HL-60 (cell line): ENCODE measurements around the gene KCNQ1.

ENCODE experiments used
- CTCF ChIP-seq: IDR thresholded peaks from one replicate; pipeline ENCODE4 v1.5.1; 2011; ENCODE audit warnings: low read length, control low read depth, inconsistent platforms; ENCODE audit not compliant: insufficient read depth
- POLR2AphosphoS5 ChIP-seq: IDR thresholded peaks from 2 replicates; pipeline ENCODE4 v1.6.1; 2012; ENCODE audit warnings: low read depth

GRCh38 chr11:2529636-2530035 is 84.8 kb downstream of the KCNQ1 start:
- TF ChIP-seq POLR2AphosphoS5 (no peak), CTCF (no peak)
